HEK293T (cell line): ENCODE data around the gene ARMC5.
"Not testable (repeated sequence)": the region's sequence is repeated elsewhere in the genome, so short reads cannot be mapped to it uniquely, and the experiment has no call there.

Experiments
- CTCF ChIA-PET: fragments of 350-600 bp; formaldehyde crosslinking; extraction: SDS; loops from one replicate; lab custom pipeline; 2021; ENCODE audit warnings: antibody characterized with exemption, inconsistent platforms; lab: Yijun Ruan, JAX
- POLR2A ChIA-PET: fragments of 350-600 bp; formaldehyde crosslinking; extraction: SDS; loops from one replicate; lab custom pipeline; 2020; ENCODE audit warnings: antibody characterized with exemption, inconsistent platforms; lab: Yijun Ruan, JAX
- DNase-seq: peaks from one replicate; pipeline ENCODE4 v3.0.0; 2012; ENCODE audit warnings: mixed read lengths; ENCODE audit errors: extremely low spot score
- ARNT ChIP-seq: fragments of 450-650 bp; IDR thresholded peaks from 2 replicates; pipeline ENCODE4 v1.6.1; 2017; ENCODE audit warnings: mild to moderate bottlenecking
- BHLHE40 ChIP-seq: fragments of 450-650 bp; IDR thresholded peaks from 2 replicates; pipeline ENCODE4 v1.6.1; 2016; ENCODE audit warnings: mild to moderate bottlenecking, moderate library complexity, borderline replicate concordance
- CTBP1 ChIP-seq: fragments of 450-650 bp; IDR thresholded peaks from 2 replicates; pipeline ENCODE4 v1.6.1; 2016; ENCODE audit warnings: borderline replicate concordance
- ELF4 ChIP-seq: fragments of 450-650 bp; IDR thresholded peaks from 2 replicates; pipeline ENCODE4 v1.6.1; 2017; ENCODE audit warnings: antibody characterized with exemption
- FOXA1 ChIP-seq: fragments of 450-650 bp; IDR thresholded peaks from 2 replicates; pipeline ENCODE4 v1.6.1; 2016; ENCODE audit warnings: mild to moderate bottlenecking
- FOXK2 ChIP-seq: fragments of 450-650 bp; IDR thresholded peaks from 2 replicates; pipeline ENCODE4 v1.6.1; 2016; ENCODE audit warnings: mild to moderate bottlenecking
- FOXM1 ChIP-seq: fragments of 450-650 bp; IDR thresholded peaks from 2 replicates; pipeline ENCODE4 v1.6.1; 2017; ENCODE audit warnings: mild to moderate bottlenecking, borderline replicate concordance
- HDGF ChIP-seq: fragments of 450-650 bp; IDR thresholded peaks from 2 replicates; pipeline ENCODE4 v1.6.1; 2017; ENCODE audit warnings: antibody characterized with exemption, borderline replicate concordance
- L3MBTL2 ChIP-seq: fragments of 450-650 bp; conservative IDR thresholded peaks from 2 replicates; pipeline ENCODE4 v1.6.1; 2016; ENCODE audit warnings: mild to moderate bottlenecking
- LEF1 ChIP-seq: fragments of 450-650 bp; IDR thresholded peaks from 2 replicates; pipeline ENCODE4 v1.6.1; 2017; ENCODE audit warnings: mild to moderate bottlenecking, borderline replicate concordance
- NFRKB ChIP-seq: fragments of 450-650 bp; IDR thresholded peaks from 2 replicates; pipeline ENCODE4 v1.6.1; 2016; ENCODE audit warnings: mild to moderate bottlenecking, moderate library complexity
- PKNOX1 ChIP-seq: fragments of 450-650 bp; IDR thresholded peaks from 2 replicates; pipeline ENCODE4 v1.6.1; 2016
- SP1 ChIP-seq: fragments of 450-650 bp; IDR thresholded peaks from 2 replicates; pipeline ENCODE4 v1.6.1; 2017
- SUZ12 ChIP-seq: fragments of 450-650 bp; IDR thresholded peaks from 2 replicates; pipeline ENCODE4 v1.6.1; 2016; ENCODE audit warnings: mild to moderate bottlenecking
- TARDBP ChIP-seq: fragments of 450-650 bp; IDR thresholded peaks from 2 replicates; pipeline ENCODE4 v1.6.1; 2016
- ZNF384 ChIP-seq: fragments of 450-650 bp; IDR thresholded peaks from 2 replicates; pipeline ENCODE4 v1.6.1; 2016

Gene ARMC5

DNA sequence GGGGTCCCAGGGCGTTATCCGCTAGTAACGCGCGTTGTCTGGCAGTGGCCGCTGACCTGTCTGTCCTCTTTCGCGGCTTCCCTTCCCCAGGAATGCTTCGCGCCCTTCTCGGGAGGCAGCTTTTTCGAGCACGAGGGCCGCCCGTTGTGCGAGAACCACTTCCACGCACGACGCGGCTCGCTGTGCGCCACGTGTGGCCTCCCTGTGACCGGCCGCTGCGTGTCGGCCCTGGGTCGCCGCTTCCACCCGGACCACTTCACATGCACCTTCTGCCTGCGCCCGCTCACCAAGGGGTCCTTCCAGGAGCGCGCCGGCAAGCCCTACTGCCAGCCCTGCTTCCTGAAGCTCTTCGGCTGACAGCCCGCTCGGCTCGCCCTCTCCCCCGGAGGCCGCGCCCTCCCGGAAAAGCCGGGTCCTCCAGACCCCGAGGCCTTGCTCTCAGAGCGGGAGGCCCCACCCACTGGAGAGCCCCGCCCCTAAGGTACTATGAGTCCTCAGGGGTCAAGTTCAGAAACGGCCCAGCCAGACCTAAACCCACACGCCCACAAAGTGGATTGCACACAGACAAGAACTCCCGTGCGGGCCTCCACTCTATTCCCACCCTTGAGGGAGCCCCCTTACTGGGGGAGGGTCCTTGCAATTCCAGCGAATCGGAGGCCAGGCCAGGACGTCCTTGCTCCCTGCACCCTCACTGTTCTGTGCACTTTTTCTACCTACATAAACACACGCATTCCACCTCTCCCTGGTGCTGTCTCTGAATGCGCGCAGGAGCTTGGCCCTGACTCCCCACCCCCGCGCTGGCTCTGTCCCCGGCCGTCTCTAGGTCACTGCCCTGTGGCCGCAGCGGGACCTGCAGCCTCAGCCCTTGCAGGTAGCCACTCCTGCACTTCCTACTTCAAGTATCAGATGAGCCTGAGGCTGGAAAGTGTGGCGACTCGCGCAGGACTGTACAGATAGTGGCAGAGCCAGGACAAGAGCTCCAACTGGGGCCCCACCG, 18.2 kb downstream of the ARMC5 start:
- ChIA-PET POLR2A (no interaction called here), CTCF (no interaction called here)
- DNase-seq: no peak
- no peak for TF ChIP-seq FOXA1
- no peak for TF ChIP-seq LEF1
- TF ChIP-seq ELF4: no peak
- TF ChIP-seq PKNOX1: no peak
- no peak for TF ChIP-seq FOXK2
- TF ChIP-seq ZNF384: no peak
- no peak for TF ChIP-seq TARDBP
- TF ChIP-seq SP1: no peak
- no peak for TF ChIP-seq L3MBTL2
- TF ChIP-seq BHLHE40: no peak
- TF ChIP-seq SUZ12: no peak
- TF ChIP-seq CTBP1: no peak
- no peak for TF ChIP-seq FOXM1
- TF ChIP-seq ARNT: no peak
- no peak for TF ChIP-seq NFRKB
- TF ChIP-seq HDGF: no peak

DNA sequence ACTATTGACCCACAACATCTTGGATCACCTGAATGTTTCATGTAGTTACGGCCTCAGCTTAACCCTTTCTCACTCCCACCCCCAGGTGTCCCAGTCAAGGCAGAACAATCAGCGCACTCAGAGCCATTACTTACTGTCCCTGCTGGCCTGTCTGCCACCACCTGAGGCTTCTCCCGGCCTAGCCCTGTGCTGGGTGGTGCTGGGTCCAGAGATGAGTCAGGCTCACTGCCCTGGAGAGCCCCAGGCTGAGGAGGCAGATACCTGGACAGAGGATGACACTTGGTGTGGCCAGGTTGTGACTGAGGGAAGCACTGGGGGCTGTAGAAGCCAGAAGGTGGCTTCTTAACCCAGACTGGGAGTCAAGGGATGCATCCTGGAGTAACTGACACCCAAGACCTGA, 19.7 kb downstream of the ARMC5 start:
- CTCF ChIA-PET: no interaction called here
- DNase-seq: no peak
- TF ChIP-seq FOXM1 (no peak), HDGF (no peak), FOXK2 (no peak), ZNF384 (no peak), ARNT (no peak)
- POLR2A ChIA-PET: no interaction called here

GRCh38 chr16:31479751-31480150, 20.4 kb downstream of the ARMC5 start:
- POLR2A ChIA-PET: no interaction called here
- DNase-seq: no peak
- CTCF ChIA-PET: no interaction called here
- no peak for TF ChIP-seq TARDBP
- TF ChIP-seq ZNF384: no peak
- TF ChIP-seq SUZ12: no peak
- no peak for TF ChIP-seq PKNOX1
- TF ChIP-seq ARNT: no peak
- no peak for TF ChIP-seq FOXA1
- no peak for TF ChIP-seq FOXM1
- no peak for TF ChIP-seq BHLHE40
- TF ChIP-seq LEF1: no peak
- TF ChIP-seq HDGF: no peak
- TF ChIP-seq SP1: no peak
- no peak for TF ChIP-seq L3MBTL2
- no peak for TF ChIP-seq NFRKB
- no peak for TF ChIP-seq CTBP1
- TF ChIP-seq FOXK2: no peak
- TF ChIP-seq ELF4: no peak

DNA sequence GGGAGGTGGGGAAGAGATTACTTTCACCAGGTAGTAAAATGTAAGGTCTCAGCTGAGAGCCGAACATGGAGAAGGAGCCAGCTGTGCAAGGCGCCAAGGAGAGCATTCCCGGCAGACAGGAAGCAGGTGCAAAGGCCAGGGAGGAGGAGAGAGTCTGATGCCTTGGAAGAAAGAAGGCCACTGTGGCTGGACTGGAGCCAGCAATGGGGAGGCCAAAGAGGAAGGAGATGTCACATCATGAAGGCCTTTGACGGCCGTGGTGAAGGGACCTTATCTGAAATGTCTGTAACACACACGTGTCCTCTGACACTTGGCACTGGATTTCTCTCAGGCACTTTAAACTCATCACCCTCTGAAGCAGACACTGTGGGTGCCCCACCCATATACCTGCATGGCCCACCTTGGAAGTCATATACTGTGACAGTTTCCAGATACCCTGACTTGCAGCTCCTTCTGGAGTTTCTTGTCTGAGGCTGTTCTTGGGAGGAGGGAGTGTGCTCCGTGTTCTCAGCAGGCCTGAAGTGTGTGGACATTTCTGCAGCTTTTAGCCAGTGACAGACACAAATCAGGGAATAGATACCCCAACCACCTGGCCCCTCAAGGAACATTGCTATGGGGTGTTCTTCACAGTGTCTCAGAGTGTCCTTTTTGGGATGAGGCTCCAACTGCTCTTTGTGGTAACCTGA, 21.7 kb downstream of the ARMC5 start:
- POLR2A ChIA-PET: interaction anchor here (1.7 kb wide), 1 partner anchor 21 kb away, joined by 4 read pairs; the partner anchor contains the start of gene ARMC5
- CTCF ChIA-PET: no interaction called here
- no peak for TF ChIP-seq FOXM1
- TF ChIP-seq ZNF384: no peak
- no peak for TF ChIP-seq ARNT
- TF ChIP-seq TARDBP: no peak
- TF ChIP-seq L3MBTL2: no peak
- TF ChIP-seq HDGF: no peak
- no peak for TF ChIP-seq FOXK2
- no peak for TF ChIP-seq NFRKB
- TF ChIP-seq FOXA1: no peak
- no peak for TF ChIP-seq ELF4
- no peak for TF ChIP-seq BHLHE40
- no peak for TF ChIP-seq SUZ12
- no peak for TF ChIP-seq LEF1
- TF ChIP-seq SP1: no peak
- no peak for TF ChIP-seq PKNOX1
- no peak for TF ChIP-seq CTBP1
- DNase-seq: no peak

DNA sequence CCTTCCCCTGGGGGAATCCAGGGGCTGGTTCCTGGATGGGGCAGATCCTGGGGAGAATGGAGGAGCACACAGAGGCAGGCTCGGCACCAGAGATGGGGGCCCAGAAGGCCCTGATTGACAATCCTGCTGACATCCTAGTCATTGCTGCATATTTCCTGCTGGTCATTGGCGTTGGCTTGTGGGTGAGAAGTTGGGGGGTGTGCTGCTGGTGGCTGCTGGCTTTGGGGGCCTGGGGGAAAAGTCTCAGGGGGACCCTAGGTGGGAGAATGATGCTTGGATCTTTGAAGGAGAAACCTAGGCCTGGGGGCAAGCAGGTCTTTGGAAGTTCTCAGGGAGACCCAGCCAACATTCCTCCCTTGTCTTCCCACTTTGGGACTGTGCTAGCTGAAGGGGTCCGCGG, 23.8 kb downstream of the ARMC5 start, which contains the start of gene SLC5A2:
Gene SLC5A2, plus strand, starts transcription at position 43 of the 400 bp plus-strand sequence. Its CDS starts 14 bp downstream, at position 57.
- POLR2A ChIA-PET: interaction anchor here (1.0 kb wide), 1 partner anchor 24 kb away, joined by 3 read pairs; the partner anchor contains the start of gene ARMC5
- TF ChIP-seq ELF4: no peak
- no peak for TF ChIP-seq CTBP1
- no peak for TF ChIP-seq HDGF
- TF ChIP-seq SP1: no peak
- TF ChIP-seq LEF1: no peak
- TF ChIP-seq PKNOX1: no peak
- TF ChIP-seq SUZ12: no peak
- no peak for TF ChIP-seq ARNT
- TF ChIP-seq NFRKB: no peak
- TF ChIP-seq FOXK2: no peak
- no peak for TF ChIP-seq ZNF384
- TF ChIP-seq TARDBP: no peak
- no peak for TF ChIP-seq FOXA1
- TF ChIP-seq BHLHE40: no peak
- TF ChIP-seq FOXM1: no peak
- no peak for TF ChIP-seq L3MBTL2
- CTCF ChIA-PET: no interaction called here
- DNase-seq: no peak

- DNase-seq, POLR2A ChIA-PET, CTCF ChIA-PET: not testable (repeated sequence)
Observed at GRCh38 chr16:31484048-31484447, 24.7 kb downstream of the ARMC5 start.
